Left forelimb (tissue), 1 donor: ENCODE measurements around the gene UNC5CL.
"Not testable (repeated sequence)": the region's sequence is repeated elsewhere in the genome, so short reads cannot be mapped to it uniquely, and the experiment has no call there.

Experiments
- DNase-seq: peaks from one replicate; pipeline ENCODE4 v3.0.0-alpha.2; 2018; ENCODE audit warnings: low spot score

UNC5CL gene

DNA sequence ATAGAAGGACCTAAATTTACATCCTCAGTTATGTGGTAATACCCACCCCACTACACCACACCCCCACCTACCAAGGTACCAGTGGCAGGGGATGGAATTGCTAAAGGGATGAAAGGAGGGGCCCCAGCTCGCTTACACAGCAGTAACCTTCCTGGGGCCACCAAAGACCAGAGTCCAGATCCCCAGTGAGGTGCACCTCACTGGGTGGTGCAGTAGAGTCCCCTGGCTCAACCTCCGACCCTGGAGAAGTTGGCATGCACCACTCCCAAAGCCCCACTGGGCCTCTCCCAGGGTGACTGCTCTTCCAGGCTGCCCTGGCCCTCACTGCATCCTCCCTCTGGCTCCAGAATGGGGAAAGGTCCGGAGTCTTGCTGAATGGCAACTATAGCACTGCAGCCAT, 816 bp downstream of the UNC5CL start:
- DNase-seq = no peak

DNA sequence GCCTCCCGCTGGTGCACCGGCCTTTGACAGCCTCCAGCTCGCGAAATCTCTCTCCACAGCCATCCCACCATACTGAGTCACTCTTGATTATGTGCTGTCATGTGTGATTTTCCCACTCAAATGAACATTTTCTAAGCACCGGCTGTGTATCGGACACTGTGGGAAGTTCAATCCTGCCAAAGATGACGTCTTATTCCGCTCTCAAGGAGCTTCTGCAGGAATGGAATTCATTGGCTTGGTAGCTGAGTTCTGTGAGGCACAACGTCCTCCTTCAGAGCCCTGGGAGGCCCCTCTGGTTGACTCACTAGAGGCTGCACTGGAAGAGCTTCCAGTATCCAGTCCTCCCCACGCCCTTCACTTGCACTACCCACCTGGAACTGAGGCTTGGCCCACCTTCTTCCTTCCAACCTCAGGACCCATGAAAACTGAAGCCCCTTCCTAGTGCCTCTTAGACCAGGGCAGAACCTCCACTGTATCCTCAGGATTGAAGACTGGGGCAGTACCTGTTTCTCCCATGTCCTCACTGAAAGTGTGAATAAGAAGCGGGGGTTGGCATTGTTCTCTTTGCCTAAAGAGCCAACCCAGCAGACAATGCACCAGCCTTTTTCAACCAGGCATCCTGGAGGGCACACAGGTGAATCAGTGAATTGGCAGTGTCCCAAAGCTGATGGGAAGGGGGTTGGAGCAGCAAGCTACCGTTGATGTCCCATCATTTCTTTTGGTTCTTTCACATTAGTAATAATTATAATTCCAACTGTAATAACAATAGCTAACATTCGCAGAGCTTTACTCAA, 1.7 kb downstream of the UNC5CL start:
- DNase-seq = no peak

DNA sequence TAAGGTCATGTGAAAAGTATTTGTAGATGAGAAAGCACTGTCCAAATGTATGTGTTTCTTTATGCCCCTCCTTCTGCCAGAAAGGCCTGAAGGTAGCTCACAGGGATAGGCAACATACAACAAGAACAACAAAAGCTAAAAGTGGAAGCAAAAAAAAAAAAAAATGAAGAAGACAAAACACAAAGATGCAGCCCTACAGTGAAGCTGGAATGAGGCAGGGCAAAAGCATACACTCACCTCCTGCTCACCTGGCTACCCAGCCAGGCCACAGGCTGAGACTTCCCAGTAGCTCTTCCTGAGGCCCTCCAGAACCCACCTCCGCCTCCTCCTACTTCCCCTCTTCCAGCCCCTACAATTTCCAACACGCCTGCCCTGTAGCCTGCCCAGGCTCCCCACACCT, 2.4 kb downstream of the UNC5CL start:
- no peak for DNase-seq

DNA sequence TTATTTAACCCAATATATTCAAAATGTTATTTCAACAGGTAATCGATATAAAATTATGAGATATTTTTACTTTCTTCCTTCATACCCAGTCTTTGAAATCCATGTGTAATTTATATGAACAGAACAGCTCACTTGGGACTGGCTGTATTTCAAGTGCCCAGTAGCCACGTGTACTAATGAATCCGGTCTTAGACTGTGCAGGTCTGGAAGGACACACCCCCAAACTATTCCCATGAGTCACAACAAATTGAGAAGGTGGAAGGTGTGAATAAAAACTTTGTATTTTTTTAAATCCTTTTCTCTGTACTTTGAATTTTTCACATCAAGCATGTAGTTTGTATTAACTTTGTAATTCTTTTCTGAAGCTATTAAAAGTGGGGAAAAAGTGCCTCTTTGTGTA, 2.8 kb downstream of the UNC5CL start:
- DNase-seq = no peak

DNA sequence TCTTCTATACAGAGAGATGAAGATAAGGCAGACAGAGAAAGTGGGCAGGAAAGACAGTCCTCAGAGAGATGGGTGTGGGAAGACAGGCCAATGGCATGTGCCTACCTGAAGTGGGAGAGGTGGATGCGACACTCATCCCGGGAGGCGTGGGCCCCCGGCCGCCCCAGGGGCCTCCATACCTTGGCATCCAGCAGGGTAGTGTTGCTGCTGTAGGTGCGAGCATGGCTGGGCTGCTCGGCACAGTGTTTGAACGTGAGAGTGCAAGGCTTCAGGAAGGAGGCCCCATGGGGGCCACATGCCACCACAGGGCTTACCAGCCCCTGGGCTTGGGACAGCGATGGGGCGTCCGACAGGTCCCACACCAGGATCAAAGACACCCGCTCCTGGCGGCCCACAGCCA, 5.2 kb downstream of the UNC5CL start:
- no peak for DNase-seq

DNA sequence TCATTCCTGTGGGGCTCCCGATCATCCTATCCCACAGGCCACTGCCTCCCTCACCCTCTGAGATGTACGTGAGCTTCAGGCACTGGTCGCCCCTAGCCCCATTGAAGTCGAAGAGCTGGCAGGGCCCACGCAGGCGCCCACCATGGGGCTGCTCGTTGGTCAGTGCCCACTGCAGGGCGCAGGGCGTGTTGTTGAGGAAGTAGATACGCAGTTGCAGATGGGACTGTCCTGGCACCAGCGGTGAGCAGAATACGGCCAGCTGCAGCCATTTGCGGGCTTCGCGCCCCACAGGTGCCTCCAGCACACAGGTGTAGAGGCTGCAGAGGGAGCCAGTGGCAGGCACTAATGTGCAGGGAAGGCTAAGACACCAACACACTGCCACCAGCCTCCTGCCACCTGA, 6.2 kb downstream of the UNC5CL start:
- no peak for DNase-seq

DNA sequence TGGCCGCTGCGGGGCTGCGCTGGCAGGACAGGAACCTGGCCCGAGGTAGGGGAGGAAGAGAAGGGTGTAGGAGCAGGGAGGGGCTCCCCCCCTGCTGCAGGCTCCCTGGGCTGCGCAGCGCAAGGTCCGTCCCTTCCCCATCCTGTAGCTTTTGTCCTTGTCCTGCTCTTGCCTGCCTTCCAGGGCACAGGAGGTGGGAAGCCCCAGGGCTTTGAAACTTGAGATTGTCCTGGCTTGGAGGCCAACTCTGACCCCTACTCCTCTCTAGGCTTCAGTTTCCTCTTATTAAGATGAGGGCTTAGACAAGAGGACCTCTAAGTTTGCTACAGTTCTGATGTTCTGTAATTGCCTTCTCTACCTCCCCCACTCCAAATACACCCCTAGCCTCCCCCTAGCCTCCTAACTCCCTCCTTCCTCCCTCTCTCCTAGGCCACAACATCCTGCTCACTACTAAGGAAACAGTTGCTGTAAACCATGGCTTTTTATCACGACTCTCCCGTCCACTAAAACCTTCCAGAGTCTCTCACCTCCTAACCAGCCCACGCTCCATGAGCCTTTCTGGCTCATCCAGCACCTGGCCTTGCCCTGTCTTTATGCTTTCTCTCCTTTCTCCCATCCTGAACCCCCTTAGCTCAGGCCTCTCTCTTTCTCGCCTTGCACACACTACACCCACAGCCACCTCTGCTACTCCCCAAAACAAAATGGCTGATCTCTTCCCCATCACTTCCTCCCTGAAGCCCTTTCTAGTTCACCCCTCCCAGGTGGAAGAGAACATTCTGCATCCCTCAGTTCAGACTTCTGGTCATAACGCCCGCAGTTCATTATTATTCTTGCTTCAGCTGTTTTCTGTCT, 10.2 kb downstream of the UNC5CL start:
- no peak for DNase-seq

DNA sequence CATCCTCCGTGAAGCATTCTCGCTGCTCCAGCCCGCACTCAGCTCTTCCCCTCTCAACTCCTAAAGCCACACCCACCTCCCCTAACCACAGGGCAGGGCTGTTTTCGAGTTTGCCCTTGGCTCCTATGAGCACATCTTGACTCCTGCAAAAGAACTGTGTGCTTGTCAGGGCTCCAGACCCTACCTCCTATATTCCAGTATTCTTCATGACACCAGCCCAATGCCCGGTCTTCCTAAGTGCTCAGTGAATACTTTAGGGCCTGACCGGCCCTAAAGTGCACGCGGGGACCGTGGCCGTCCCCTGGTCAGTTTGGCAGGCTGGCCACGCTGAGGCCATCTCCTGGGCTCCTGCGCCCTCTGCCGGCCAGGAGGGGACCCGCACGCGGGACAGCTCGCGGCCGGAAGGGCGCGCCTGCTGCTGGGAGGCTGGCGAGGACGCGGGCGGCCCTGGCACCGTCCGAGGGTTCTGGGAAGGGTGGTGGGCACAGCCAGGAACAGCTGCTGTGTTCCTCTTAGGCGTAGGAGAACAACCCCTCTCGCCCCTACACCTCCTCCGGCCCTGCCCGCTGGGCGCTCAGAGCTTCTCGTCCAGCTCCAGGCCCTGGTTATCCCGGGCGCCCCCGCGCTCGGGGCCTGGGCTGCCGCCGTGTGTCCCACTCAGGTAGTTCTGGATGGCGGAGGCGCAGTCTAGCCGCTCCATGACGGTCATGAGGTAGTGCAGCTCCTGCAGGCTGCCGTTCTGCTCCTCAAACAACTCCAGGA, 11.0 kb downstream of the UNC5CL start:
- peak; percentile 90 for DNase-seq

DNA sequence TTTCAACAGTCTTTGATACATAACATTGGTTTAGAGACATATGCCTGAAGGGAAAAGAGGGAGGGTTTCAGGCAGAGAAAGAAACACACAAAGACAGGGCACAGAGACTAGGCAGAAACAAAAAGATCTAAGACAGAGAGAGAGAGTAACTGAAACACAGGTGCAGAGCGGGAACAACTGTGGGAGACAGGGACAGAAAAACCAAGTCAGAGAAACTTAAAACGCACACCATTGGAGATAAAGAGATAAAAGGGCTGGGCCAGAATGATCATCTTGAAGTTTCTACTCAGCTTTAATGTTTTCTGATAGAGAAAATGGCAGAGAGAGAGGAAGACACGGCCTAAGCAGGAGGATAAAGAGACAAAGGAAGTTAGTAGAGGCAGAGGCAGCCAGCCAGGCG, 11.8 kb downstream of the UNC5CL start:
- DNase-seq = no peak

DNA sequence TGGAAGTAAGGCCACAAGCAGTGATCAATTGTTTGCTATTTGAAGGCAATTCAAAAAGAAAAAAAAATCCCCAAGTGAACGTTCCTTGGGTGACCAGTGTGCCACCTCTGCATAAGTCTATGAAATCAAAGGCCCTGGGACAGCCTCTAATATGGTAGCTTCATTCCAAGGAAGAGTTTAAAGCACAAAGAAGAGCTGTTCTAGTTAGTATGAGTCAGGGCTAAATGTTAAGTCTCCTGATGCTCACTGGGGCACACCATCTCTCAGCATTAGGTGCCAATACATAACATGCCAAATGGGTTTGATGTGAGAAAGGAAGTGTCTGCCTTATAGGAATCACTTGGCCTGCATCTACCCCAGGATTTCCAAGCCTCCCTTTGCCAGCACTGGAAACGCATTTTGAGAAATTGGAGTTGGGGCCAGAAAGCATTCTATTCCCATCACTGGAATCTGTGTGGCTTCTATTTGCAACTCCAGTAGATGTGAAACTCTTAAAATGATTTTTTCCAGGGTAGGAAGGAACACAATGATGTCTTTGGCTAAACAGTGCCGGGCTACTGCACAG, 13.0 kb downstream of the UNC5CL start:
- DNase-seq = no peak

DNA sequence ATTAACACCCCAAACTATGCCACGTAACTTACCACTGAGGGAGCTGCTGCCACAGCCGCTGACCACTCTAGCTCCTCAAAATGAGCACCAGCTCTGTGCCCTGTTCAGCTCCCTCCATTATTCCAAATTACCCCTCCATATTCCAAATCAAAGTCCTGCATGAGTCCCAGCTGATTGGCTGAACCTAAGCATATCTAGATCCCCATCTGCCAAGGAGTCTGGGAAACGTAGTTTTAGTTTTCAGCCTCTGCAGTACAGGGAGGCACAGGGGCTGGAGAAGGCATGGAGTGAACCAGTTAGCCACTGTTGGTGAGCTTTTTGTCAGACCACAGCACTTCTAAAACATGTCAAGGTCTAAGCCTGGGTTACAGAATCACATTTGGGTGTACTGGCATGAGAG, 15.9 kb downstream of the UNC5CL start:
- no peak for DNase-seq

DNA sequence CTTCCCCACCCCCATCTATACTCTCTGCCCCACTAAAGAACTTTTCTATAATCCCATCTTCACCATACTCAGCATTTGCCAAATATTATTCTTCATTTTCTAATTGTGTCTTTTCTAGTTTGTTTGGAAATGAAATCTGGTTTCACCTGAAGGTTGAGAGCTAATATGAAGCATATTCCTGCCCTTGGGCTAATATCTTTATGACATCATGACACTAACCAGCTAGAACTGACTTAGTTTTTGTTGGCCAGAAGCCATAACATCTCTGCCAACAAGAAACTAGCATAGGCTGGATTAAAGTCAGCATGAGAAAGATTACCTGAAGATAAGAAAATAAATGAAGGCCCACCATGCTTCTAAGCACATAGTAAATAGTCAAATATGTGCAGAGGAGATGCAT, 16.7 kb downstream of the UNC5CL start:
- DNase-seq = no peak

DNA sequence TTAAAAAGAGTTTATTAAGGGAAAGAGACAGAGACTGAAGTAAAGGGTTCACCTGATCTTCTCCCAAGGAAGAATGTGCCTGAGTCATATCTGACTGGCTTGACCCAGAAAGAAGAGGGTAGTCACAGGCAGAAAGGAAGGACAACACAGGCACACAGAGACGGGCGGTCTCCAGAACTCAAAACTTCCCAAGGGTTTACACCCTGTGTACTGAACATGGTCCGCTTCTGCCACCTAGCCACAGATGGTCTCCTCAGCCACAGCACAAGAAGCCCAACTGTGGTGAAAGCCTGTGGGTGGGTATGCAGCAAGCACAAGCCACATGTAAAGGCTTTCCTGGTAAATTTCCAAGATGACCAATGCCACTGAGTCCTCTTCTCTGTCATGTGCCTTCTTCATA, 17.2 kb downstream of the UNC5CL start:
- no peak for DNase-seq

DNA sequence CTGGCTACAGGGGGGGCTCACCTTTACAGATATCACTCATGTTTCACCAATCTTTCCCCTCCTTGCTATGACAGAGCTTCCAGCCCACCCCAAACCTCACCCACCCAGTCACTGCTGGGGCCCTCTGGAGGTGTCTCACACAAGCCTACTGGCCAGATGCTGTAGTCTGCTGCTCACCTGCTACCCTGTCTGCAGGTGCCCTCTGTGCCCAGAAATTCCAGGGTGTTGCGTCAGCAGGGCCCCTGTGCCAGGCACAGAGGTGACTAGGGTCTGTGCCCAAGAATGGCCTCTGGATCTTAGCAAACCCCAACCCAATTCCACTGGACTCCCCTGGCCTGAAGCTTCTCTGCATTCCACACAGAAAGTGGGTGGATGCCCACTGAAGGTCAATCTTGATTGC, 21.4 kb downstream of the UNC5CL start:
- no peak for DNase-seq

DNA sequence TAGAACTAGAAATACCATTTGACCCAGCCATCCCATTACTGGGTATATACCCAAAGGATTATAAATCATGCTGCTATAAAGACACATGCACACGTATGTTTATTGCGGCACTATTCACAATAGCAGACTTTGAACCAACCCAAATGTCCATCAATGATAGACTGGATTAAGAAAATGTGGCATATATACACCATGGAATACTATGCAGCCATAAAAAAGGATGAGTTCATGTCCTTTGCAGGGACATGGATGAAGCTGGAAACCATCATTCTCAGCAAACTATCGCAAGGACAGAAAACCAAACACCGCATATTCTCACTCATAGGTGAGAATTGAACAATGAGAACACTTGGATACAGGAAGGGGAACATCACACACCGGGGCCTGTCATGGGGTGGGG, 23.2 kb downstream of the UNC5CL start:
- DNase-seq = not testable (repeated sequence)

DNA sequence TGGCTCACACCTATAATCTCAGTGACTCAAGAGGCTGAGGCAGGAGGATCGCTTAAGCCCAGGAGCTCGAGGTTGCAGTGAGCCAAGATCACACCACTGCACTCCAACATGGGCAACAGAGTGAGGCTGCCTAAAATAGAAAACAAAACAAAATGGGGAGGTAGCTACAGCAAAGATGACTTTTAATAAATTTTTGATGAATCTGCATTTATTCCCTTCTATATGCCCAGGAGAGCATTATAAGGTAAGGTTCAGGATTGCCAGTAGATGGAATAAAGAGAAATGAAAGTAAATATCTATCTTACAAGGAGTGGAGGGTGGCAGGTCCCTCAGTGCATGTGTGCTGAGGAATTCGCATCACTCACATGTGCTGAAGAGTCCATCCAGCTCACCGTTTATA, 24.2 kb downstream of the UNC5CL start:
- DNase-seq = no peak

DNA sequence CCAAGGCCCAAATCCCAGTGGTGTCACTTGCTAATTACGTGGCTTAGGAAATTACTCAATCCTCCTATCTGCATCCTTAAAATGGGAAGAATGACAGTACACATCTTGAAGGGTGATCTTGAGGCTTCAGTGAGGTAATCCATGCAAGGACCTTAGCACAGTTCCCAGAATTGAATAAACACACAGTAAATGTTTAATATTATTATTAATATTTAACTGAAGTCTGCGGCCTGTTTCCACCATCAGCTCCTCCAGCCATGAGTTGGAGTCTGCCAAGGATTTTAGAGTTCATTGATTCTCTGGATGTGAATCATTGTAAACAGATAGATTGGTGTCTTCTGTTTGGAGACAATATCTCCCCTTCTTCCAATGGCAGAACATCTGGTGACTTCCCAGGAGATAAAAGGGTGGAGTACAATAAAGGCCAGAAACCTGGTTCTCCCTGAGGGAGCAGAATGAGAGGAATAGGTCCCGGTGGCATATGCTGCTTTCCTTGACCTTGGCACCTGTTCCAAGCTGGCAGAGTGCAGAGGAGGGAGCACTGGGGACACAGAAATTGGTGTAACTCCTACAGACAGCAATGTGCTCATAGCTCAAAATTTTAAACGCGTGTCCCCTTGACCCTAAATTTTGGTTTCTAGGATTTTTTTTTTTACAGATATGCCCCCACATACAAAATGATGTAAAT, 25.4 kb downstream of the UNC5CL start:
- no peak for DNase-seq

DNA sequence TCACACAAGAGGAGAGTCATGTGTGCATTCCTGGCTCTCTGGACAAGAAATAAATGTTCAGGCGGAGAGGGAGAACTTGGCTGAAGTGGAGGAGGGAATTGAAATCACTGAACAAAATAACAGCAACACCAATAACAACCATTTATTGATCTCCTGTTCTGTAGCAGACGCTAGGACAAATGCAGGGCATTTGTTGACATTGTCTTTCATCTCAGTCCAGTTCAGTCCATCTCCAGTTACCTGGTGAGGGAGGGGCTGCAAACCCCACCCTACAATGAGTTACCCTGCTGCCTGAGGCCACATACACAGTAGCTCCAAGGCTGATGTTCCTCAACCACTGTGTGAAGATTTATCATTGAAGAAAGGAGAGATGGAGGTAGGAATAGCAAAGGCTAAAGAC, 27.3 kb downstream of the UNC5CL start:
- no peak for DNase-seq

DNA sequence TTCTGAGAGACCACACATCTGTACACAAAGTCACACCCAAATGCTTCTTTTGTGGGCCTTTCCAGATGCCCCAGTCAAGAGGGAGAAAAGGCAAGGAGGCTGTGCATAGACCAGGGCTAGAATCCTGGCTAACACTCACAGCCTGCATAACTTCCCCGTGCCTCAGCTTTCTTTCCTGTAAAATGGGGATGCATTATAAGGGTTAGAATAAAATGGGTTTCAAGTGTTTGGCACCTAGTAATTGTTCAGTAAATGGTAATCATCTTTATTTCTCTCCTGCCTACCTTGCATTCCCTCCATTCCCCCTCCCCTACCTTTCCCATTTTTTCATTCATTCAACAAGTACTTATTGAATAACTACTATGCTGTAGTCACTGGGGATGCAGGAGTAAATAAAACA, 29.4 kb downstream of the UNC5CL start:
- DNase-seq = no peak

DNA sequence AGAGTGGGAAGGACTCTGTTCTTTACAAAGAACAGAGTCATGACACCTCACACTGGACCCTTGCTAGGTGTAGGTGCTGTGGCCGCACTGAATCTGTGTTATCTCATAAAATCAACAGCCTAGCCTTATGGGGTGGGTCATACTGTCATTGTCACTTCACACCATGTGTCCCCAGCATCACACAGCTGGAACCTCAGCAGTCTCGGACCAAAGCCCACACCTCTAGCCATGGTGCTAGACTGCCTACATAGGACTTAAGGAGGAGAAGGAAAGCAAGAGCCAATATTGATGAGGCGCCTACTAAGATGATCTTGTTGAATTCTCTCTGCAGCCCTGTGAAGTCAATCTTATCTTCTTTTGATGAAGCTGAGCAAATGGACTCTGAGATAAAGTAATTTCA, 31.0 kb downstream of the UNC5CL start:
- no peak for DNase-seq

DNA sequence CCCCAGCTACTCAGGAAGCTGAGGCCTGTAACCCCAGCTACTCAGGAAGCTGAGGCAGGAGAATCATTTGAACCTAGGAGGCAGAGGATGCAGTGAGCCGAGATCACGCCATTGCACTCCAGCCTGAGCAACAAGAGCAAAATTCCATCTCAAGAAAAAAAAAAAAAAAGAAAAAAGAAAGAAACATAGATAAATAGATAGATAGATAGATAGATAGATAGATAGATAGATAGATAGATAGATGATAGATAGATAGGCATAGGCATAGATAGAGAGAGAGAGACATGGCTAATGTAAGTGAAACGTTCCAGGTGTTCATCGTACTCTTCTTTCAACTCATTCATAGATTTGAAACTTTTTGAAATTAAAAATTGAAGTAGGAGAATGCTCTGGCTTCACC, 32.0 kb downstream of the UNC5CL start:
- DNase-seq = not testable (repeated sequence)

DNA sequence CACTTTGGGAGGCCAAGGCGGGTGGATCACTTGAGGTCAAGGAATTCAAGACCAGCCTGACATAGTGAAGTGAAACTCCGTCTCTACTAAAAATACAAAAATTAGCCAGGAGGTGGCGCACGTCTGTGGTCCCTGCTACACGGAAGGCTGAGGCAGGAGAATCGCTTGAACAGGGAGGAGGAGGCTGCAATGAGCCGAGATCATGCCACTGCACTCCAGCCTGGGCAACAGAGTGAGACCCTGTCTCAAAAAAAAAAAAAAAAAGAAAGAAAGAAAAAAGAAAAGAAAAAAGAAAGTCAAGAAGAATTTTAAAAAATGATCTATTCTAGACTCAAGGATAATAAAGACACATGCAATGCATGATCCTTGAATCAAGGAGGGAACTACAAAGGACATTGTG, 32.8 kb downstream of the UNC5CL start:
- DNase-seq = not testable (repeated sequence)
